ENCODE results near the gene TGFBR2.

The TGFBR2 gene
- 179 to 216 reads per million in 2 donors for total RNA-seq

DNA sequence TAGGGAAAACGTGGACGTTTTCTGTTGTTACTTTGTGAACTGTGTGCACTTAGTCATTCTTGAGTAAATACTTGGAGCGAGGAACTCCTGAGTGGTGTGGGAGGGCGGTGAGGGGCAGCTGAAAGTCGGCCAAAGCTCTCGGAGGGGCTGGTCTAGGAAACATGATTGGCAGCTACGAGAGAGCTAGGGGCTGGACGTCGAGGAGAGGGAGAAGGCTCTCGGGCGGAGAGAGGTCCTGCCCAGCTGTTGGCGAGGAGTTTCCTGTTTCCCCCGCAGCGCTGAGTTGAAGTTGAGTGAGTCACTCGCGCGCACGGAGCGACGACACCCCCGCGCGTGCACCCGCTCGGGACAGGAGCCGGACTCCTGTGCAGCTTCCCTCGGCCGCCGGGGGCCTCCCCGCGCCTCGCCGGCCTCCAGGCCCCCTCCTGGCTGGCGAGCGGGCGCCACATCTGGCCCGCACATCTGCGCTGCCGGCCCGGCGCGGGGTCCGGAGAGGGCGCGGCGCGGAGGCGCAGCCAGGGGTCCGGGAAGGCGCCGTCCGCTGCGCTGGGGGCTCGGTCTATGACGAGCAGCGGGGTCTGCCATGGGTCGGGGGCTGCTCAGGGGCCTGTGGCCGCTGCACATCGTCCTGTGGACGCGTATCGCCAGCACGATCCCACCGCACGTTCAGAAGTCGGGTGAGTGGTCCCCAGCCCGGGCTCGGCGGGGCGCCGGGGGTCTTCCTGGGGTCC is at the start of gene TGFBR2:
TSS of gene TGFBR2 (plus strand) at position 301 of the 731 bp plus-strand sequence. CDS start at position 584, 283 bp downstream.
- DNase-seq, result peak; percentile 69

- no peak for DNase-seq
Observed at GRCh38 chr3:30557746-30558303, 48.6 kb upstream of the TGFBR2 start.

DNA sequence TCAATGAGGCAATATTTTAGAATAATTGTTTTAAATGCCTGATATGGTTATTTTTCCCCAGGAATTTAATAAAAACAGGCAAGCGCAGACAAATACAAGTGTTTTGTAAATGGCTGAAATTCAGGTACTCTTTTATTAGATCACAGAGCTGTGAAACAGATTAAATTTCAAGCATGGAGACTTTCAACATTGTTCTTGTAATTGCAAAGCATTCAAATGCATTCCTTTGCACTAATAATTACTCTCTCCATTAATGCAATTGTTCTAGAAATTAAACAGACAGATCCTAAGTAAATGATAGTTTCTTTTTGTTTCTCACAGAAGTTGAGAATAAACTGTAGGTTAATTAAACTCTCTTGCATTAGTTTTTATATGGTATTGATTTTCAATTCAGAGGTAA is 42.4 kb upstream of the TGFBR2 start:
- DNase-seq, result no peak

- DNase-seq, result no peak
Observed at GRCh38 chr3:30567139-30567753, 39.2 kb upstream of the TGFBR2 start.

- DNase-seq, result no peak
Observed at GRCh38 chr3:30576946-30577345, 29.5 kb upstream of the TGFBR2 start.

DNA sequence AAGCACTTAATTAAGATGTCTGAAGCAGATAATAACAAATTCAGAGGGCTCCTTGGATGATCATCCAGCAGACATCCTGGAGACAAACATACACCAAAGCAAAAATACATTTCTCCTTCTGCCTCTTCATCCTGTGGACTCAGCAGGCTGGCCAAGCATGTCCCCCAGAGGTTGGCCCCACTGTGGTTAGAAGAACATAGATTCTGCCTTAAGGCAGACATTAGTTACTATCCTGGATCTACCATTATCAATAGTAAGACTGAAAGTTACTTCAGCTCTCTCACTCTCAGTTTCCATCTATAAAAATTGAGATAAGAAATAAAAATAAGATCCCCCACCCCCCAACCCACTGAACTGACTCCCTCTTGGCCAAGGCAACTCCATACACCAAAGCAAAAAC is 28.6 kb upstream of the TGFBR2 start:
- no peak for DNase-seq

DNA sequence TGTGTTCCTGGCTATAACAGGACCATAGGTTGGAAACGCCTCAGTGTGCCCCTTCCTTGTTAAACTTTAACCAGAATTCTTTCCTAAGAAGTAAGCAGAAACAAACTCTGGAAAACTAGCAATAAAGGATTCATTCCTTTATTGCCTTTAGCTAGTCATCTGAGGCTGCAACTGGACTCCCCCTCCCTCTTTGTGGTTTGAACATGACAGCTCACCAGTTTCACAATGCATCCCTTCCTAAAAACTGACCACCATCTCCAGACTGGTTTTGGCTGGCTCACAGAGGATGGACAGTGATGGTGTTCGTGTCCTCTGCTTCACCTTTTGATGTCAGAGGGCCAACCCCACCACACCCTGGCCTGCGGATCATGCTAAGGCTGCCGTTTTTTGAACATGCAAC is 27.9 kb upstream of the TGFBR2 start:
- DNase-seq, result no peak

DNA sequence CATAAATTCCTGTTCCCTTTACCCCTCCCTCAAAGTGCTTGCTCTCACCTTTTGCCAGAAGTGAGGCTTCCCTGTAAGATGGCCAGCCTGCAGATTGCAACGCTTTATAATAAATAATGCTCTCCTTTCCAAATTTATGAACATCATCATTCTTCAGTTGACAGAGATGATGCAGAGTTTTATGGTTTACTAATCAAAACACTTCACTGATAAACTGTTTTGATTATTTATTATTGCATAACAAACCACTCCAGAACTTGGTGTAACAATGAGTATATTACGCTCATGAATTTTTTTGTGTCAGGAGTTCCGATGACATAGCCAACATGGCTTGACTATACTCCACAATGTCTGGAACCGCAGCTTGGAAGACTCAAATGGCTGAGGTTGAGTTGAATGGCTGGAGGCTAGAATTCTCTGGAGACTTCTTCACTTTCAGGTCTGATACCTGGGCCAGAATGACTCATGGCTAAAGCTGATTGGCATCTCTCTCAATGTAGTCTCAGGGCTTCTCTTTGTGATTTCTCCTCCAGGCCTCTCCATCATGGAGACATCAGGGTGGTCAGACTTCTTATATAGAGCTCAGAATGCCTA is 27.3 kb upstream of the TGFBR2 start:
- DNase-seq, result no peak

- DNase-seq, result no peak
Observed at GRCh38 chr3:30581067-30581585, 25.3 kb upstream of the TGFBR2 start.

GRCh38 chr3:30581982-30582381 is 24.4 kb upstream of the TGFBR2 start:
- no peak for DNase-seq

- no peak for DNase-seq
Observed at GRCh38 chr3:30583973-30584372, 22.4 kb upstream of the TGFBR2 start.

DNA sequence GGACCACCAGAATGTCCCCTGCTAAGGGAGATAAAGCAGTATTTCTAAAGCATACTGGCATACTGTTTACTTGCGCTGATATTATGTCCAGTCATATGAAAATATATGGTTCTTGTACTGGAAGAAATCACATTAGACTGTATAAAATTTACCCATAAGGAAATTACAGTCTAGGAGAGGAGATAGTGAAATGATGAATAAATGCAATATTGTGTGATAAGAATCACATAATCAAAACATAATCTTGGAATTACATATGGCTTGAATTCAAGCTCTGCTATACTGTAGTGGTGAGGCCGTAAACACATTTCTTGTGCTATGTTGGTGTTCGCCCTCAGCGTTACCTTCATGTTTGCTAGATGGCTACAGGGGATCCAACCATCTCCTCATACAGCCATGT is 20.7 kb upstream of the TGFBR2 start:
- DNase-seq, result no peak

- DNase-seq, result no peak
Observed at GRCh38 chr3:30586096-30586805, 20.1 kb upstream of the TGFBR2 start.

- no peak for DNase-seq
Observed at GRCh38 chr3:30586806-30587486, 19.5 kb upstream of the TGFBR2 start.

DNA sequence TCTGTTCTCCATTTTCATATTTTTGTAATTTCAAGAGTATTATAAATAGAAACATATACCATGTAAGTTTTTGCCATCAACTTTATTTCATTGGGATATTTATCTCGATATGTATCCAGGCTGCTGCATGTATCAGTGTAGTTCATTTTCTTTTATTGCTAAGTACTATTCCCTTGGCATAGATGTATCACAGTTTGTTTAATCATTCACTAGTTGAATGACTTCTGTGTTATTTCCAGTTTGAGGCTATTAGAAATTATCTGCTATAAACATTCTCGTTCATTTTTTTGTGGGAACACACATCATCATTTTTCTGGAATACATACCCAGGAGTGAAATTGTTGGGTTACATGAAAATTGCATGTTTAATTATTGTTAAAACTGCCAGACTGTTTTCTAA is 18.5 kb upstream of the TGFBR2 start:
- no peak for DNase-seq

- DNase-seq, result no peak
Observed at GRCh38 chr3:30596152-30596551, 10.2 kb upstream of the TGFBR2 start.

- DNase-seq, result no peak
Observed at GRCh38 chr3:30597131-30597768, 9.2 kb upstream of the TGFBR2 start.

GRCh38 chr3:30597769-30598134 is 8.6 kb upstream of the TGFBR2 start:
- DNase-seq, result no peak

DNA sequence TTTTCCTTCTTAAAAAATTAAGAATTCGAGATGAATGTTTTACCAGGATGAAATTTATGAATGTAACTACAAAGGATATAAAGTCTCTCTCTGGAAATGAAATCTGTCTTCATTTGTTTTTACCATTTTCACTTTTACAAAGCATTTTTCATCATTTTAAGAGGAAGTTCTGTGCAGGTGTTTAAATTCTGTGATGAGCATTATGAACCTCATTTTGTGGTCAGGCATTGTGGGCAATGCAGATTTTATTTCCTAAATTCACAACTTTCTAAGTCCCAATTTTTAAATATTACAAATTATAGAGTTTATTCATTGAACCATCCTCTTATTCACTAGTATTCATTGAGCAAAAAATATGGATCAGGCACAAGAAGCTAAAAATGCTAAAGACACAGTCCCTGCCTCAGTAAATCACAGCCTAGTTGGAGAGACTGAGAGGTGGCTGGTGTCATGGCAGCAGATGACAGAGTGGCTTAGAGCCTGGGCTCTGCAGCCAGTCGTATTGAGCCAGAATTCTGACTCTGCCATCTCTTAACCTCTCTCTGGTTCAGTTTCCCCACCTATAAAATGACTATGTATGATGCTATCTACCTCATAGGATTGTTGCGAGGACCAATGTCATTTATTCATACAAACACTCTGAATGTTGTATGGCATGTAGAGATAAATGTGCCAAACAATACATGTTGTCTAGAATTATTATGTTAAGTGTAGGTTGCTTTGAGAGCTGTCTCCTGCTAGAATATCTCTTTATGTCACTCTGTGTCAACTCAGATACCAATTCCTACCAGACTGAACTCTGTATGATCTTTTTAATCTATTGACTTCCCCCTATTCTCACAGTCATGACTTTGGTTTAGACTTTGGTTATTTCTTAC is 7.5 kb upstream of the TGFBR2 start:
- DNase-seq, result no peak

GRCh38 chr3:30600572-30600971 is 5.8 kb upstream of the TGFBR2 start:
- no peak for DNase-seq

- no peak for DNase-seq
Observed at GRCh38 chr3:30602946-30603345, 3.5 kb upstream of the TGFBR2 start.

All from activated gamma-delta T cell (primary cell).